ENCODE data around the gene ACTN4.

The ACTN4 gene

GRCh38 chr19:38644719-38645118 is 2.7 kb upstream of the ACTN4 start:
- peaks cover 15% of the 10 kb centered on the region for H3K36me3 ChIP-seq (ENCODE audit: low read depth)
- H3K27me3 ChIP-seq (ENCODE audit: insufficient read depth, poor library complexity, severe bottlenecking): no peaks in the 10 kb centered on the region
- TF ChIP-seq, protein P1, sequence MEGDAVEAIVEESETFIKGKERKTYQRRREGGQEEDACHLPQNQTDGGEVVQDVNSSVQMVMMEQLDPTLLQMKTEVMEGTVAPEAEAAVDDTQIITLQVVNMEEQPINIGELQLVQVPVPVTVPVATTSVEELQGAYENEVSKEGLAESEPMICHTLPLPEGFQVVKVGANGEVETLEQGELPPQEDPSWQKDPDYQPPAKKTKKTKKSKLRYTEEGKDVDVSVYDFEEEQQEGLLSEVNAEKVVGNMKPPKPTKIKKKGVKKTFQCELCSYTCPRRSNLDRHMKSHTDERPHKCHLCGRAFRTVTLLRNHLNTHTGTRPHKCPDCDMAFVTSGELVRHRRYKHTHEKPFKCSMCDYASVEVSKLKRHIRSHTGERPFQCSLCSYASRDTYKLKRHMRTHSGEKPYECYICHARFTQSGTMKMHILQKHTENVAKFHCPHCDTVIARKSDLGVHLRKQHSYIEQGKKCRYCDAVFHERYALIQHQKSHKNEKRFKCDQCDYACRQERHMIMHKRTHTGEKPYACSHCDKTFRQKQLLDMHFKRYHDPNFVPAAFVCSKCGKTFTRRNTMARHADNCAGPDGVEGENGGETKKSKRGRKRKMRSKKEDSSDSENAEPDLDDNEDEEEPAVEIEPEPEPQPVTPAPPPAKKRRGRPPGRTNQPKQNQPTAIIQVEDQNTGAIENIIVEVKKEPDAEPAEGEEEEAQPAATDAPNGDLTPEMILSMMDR (IDR thresholded peaks at IDR 0.05; ENCODE audit: poor library complexity, severe bottlenecking): no peak
- peaks cover 8% of the 10 kb centered on the region for H3K4me1 ChIP-seq (ENCODE audit: insufficient read depth, poor library complexity, severe bottlenecking)
- H3K9me3 ChIP-seq (ENCODE audit: severe bottlenecking): no peaks in the 10 kb centered on the region
- peak overlapping the region; percentile 14 for H3K27ac ChIP-seq (ENCODE audit: poor library complexity, severe bottlenecking)
- H3K4me3 ChIP-seq (ENCODE audit: severe bottlenecking): no peak overlapping the region
- no peak for ATAC-seq (ENCODE audit: low read depth)
- DNase-seq (ENCODE audit: low spot score): no peak

GRCh38 chr19:38647966-38648768 is 718 bp downstream of the ACTN4 start:
- DNase-seq (ENCODE audit: low spot score): no peak
- H3K36me3 ChIP-seq (ENCODE audit: low read depth): peaks cover 34% of the 10 kb centered on the region
- TF ChIP-seq, protein P1 (IDR thresholded peaks at IDR 0.05; ENCODE audit: poor library complexity, severe bottlenecking): no peak
- peaks cover 26% of the 10 kb centered on the region for H3K4me1 ChIP-seq (ENCODE audit: insufficient read depth, poor library complexity, severe bottlenecking)
- ATAC-seq (ENCODE audit: low read depth): no peak
- no peaks in the 10 kb centered on the region for H3K9me3 ChIP-seq (ENCODE audit: severe bottlenecking)
- H3K4me3 ChIP-seq (ENCODE audit: severe bottlenecking): peak overlapping the region; percentile 84
- peak overlapping the region; percentile 100 for H3K27ac ChIP-seq (ENCODE audit: poor library complexity, severe bottlenecking)
- H3K27me3 ChIP-seq (ENCODE audit: insufficient read depth, poor library complexity, severe bottlenecking): no peaks in the 10 kb centered on the region

- peak overlapping the region; percentile 100 for H3K27ac ChIP-seq (ENCODE audit: poor library complexity, severe bottlenecking)
- ATAC-seq (ENCODE audit: low read depth) (no peak), DNase-seq (ENCODE audit: low spot score) (no peak)
- H3K4me3 ChIP-seq (ENCODE audit: severe bottlenecking): peak overlapping the region; percentile 84
- peaks cover 33% of the 10 kb centered on the region for H3K4me1 ChIP-seq (ENCODE audit: insufficient read depth, poor library complexity, severe bottlenecking)
- H3K9me3 ChIP-seq (ENCODE audit: severe bottlenecking): no peaks in the 10 kb centered on the region
- TF ChIP-seq, protein P1 (IDR thresholded peaks at IDR 0.05; ENCODE audit: poor library complexity, severe bottlenecking): no peak
- peaks cover 41% of the 10 kb centered on the region for H3K36me3 ChIP-seq (ENCODE audit: low read depth)
- H3K27me3 ChIP-seq (ENCODE audit: insufficient read depth, poor library complexity, severe bottlenecking): no peaks in the 10 kb centered on the region
These were observed 1.4 kb downstream of the ACTN4 start for GRCh38 chr19:38648769-38649304.

DNA sequence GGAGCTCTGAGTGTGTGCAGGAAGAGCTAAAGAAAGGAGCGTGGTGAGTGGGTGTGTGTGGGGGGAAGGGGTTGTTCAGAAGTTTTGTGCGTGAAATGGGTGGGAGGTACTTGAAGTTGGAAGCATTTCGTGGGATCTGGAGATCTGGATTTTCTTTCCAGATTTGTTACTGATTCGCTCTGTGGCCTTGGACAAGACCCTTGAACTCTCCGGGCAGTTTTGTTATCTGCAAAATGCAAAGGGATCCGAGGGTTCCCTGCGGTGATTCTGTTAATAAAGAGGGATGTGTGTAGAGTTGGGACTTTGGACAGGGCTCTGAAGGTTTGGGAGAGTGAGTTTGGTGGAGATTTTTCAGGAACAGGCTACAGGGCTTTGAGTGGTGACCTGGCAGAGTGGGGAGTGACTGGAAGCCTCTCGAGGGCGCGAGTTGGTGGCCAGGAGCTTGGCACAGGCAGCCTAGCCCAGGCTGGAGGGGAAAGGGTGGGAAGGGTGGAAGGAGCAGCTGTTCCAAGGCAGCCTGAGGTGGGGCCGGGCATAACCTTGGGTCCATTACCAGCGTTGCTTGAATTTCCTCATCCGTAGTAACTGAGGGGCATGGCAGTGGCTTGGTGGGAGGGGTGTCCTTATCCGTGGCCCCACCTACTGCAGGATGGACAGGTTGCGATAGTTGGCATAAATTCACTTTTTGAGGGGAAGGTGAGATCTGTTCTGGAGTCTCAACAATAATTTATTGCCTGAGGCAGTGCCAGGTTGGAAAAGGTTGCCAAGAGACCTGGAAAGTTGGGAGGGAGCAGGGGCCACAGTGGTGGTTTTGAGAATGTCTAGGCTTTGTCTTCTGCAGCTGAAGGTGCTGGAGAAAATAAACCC is 2.1 kb downstream of the ACTN4 start:
- peak; percentile 88 for DNase-seq (ENCODE audit: low spot score)
- peak overlapping the region; percentile 84 for H3K4me3 ChIP-seq (ENCODE audit: severe bottlenecking)
- H3K27ac ChIP-seq (ENCODE audit: poor library complexity, severe bottlenecking): peak overlapping the region; percentile 100
- no peaks in the 10 kb centered on the region for H3K9me3 ChIP-seq (ENCODE audit: severe bottlenecking)
- peaks cover 48% of the 10 kb centered on the region for H3K36me3 ChIP-seq (ENCODE audit: low read depth)
- TF ChIP-seq, protein P1 (IDR thresholded peaks at IDR 0.05; ENCODE audit: poor library complexity, severe bottlenecking): peak; percentile 6
- no peaks in the 10 kb centered on the region for H3K27me3 ChIP-seq (ENCODE audit: insufficient read depth, poor library complexity, severe bottlenecking)
- ATAC-seq (ENCODE audit: low read depth): peak; percentile 65
- peaks cover 38% of the 10 kb centered on the region for H3K4me1 ChIP-seq (ENCODE audit: insufficient read depth, poor library complexity, severe bottlenecking)
